GM18907 (cell line): Measurements from ENCODE around the gene TBATA.

ENCODE experiments used
- ATAC-seq: cut with Tn5 transposase; IDR thresholded peaks from one replicate; pipeline ENCODE4 v1.9.1; 2021; ENCODE audit warnings: mild to moderate bottlenecking, moderate library complexity; ENCODE audit not compliant: unreplicated experiment

Gene TBATA

DNA sequence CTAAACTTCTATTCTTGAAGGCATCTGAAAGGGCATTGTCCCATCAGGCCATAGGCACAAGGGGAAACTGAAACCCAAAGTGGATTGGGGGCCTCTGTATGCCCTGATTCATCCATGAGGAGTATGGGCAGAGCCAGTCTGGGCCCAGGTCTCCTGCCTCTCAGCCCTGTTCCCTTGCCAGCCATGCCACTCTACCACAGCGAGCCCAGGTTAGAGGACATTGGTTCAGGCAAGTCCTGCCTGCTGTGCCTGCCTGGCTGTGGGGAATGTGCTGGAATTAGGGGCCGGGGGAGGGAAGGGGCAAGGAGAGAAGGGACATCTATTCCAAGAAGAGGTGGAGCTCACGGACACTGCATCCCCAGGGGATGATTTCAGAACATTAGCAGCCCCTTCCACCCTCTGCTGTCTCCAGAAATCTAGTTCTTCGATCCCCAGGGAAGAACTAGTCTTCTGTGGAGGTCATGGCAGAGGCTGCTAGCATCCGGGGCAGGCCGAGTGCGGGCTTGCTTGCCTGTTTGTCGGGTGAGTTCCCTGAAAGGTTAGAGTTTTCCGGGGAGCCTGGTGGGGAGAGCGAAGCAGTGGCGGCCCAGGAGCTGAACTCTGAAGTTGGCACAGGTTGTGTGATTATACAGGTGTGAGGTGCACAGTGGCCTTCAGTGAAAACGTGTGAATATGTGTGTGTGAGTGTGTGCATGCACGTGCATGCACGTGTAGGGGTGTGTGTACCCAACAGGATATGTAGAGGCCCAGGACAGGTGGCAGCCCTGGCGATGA lies 37.8 kb downstream of the TBATA start:
- ATAC-seq: no peak

DNA sequence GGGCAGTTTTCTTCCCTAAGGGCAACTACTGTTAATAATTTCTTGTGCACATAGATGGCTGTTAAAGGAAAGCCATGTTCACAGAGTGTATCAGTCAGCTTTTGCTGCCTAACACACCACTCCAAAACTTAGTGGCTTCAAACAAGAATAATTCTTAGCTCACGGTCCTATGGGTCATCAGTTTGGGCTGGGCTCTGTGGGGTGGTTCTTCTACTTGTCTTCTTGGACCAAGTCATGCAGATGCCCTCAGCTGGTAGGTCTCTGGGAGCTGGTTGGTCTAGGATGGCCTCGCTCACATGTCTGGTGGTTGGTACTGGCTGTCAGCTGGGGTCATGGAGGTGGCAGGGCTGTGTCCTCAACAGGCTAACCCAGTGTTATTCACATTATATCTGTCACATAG lies 39.6 kb downstream of the TBATA start:
- no peak for ATAC-seq

DNA sequence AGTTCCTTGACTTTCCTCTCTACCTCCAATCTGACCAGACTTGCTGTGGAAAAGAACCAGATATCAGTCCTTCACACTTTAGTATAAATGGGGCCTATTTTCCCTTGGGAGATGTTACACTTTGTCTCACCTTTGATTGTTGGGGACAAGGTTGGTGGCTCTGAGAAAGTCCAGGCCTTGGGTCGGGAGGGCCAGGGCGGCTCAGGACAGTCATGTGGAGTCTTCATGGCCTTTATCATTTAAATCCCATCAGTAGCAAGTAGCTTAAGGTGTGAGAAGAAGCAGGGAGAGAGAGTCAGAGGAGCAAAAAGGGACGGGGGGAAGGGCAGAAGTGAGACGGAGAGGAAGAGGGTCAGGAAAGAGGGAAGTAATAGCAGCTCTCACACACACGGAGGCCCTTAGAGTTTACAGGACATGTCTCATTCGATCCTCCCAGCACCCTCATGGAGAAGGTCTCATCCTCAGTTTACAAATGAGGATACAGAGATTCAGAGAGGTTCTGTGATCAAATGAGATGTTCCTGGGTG lies 40.5 kb downstream of the TBATA start:
- no peak for ATAC-seq

DNA sequence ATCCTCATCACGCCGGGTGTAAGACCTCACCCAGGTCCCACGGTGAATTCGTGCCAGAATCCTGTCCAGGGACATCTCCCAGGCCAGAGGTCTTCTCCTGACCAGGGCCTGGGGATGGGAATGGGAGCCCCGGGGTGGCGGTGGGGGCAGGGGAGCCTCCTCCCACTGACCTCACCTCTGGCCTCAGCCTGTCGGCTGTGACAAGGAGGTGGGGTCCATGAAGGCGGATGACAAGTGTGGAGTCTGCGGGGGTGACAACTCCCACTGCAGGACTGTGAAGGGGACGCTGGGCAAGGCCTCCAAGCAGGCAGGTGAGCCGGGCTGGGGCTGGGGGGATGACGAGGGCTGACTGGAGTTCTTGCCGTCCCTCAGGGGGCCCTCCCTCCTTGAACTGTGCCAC lies 41.3 kb downstream of the TBATA start:
- ATAC-seq: no peak

DNA sequence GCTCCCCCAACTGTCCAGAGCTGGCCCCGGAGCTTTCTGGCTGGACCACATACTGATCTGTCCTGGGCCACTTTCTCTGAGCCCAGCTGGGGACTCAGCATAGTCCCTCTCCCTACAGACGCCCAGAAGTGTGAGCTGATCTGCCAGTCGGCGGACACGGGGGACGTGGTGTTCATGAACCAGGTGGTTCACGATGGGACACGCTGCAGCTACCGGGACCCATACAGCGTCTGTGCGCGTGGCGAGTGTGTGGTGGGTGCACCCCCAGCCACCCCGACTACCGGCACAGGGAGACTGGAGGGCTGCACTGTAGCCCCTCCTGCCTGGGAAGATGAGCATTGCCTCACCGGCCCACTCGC lies 41.8 kb downstream of the TBATA start:
- no peak for ATAC-seq

DNA sequence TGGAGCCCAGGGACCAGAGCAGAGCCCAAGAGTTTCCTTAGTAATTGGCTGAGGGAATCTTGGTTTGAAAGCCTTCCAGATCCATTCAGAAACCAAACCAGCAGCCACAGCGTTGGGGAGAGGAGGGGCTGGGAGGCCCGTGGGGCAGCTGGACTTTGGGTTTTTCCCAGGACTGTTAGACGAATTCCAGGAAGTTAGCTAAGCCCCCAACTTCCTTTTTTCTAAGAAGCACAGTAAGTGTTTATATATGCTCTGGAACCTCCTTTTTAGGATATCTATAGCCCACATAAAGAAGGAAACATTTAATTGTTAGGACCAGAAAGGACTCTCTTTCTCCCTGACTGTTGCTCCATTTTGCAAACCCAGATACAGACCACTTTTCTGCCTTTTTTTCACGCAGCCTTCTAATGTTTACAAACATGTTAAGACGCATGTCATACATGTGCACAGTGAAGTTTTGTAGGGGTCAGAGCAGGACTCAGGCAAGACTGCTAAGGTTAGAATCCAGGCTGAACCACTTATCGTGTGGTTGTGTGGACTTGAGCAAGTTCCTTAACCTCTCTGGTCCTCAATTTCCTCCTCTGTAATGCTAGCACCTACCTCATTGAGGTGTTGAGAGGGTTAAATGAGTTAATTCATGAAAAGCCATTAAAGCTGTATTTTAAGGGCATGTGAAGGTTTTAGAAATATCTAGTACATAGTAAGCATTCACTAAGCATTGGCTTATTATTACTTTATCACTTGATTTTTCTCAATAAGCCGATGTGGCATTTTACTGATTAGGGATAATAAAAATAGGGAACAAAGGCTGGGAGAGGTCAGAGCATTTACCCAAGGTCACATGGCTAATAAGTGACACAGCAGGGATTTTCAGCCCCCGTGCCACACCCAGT lies 42.4 kb downstream of the TBATA start:
- no peak for ATAC-seq

DNA sequence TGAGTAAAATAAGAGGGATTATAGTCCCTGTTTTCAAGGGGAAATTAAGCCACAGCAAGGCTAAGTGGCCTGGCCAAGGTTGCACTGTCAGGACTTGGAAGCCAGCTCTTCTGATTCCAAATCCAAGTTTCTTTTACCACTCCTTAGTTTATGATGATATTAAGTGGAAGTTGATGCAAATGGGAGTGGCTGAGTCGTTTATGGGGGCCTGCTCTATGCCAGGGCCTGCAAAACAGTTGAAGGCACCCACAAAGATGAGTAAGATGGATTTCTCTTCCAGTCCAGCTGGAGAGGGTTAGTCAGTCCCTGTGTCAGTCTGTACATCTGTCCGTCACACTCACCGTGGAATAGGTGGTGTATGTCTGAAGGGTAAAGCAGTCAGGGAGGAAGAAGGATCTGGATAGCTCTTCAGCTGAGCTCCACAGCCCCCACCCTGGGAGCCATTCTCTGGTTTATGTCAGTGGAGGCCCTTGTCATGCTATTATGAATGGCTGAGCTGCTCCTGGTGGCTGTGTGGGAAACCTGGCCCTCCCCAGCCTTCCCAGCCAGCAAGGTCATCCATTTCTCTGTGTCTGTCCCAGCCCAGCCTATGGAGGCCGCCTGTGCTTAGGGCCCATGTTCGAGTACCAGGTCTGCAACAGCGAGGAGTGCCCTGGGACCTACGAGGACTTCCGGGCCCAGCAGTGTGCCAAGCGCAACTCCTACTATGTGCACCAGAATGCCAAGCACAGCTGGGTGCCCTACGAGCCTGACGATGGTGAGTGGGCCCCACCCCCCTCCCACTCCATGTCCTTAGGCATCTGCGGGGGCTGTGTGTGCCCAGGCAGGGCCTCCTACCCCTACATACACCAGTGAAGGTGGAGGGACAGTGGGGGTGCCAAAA lies 44.5 kb downstream of the TBATA start:
- no peak for ATAC-seq

DNA sequence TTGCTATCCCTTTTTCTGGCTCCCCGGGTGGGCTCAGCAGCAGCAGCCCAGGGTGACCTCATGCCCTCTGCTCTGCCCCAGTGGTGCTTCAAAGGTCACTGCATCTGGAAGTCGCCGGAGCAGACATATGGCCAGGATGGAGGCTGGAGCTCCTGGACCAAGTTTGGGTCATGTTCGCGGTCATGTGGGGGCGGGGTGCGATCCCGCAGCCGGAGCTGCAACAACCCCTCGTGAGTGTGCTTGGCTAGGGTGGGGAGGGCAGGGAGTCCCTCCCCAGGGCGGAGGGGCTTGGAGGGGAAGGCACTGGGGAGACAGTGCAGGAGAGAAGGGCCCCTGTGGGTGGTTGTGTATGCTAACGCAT lies 46.4 kb downstream of the TBATA start:
- no peak for ATAC-seq

DNA sequence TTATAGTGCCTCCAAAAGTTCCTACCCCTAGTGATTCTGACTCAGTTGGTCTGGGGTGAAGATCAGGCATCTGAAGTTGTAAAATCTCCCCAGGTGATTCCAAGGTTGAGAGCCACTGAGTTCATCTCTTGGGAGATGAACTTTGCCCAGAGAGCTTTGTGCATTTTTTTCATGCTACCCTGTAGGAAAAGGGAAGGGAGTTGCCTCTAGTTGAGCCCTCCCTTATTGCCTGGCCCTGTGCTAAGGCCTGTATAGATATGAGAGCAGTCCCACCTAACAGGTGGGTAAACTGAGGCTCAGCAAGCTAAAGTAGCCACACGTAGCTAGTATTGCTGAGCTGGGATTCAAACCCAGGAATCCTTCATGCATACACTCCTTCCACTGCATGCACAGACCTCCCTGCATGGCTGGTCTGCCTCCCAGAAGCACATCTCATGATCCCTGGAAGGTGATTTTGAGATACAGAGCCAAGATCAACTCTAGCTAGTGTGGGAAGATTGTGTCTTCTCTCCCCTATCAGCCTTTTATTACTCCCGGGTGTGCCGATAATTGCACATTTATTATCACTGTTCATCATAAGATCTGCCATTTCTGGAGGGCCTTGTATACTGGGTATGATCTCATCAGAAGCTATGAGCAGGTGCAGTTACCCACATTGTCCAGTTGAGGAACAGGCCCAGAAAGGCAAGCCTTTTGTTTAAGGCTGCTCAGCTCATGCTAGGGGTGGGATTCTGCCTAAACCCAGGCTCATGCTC lies 47.0 kb downstream of the TBATA start:
- no peak for ATAC-seq

DNA sequence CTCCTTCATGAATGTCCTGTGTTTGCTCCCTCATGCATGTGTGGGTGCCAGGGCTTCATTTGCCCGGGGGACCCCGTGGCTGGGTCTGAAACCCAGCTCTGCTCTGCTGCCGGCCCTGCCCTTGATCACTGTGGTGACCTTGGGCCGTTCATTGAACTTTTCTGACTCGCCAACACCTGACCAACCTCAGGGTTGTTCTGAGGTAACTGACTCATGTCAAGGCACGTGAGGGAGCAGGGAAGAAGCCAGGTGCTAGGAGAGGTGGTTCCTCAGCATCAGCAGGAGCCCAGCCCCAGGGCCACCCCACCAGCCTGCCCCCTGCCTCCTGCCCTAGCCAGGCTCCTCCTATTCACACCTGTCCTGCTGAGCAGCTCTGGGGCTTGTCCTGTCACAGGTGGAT lies 47.9 kb downstream of the TBATA start:
- no peak for ATAC-seq

DNA sequence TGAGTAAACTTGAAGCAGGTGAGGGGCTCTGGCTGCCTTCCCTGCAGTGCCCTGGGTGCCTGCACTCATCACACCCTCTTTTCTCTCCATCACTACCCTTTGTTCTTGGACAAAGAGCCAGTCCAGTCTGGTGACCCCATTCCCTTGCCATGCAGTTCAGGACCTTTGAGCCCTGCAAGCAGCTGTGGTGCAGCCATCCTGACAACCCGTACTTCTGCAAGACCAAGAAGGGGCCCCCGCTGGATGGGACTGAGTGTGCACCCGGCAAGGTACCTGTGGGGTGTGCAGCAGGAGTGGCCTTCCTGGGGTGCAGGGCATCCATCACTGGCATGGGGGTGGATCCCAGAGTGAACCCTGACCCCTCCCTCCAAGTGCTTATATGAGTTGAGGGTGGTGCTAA lies 48.7 kb downstream of the TBATA start:
- ATAC-seq: no peak

DNA sequence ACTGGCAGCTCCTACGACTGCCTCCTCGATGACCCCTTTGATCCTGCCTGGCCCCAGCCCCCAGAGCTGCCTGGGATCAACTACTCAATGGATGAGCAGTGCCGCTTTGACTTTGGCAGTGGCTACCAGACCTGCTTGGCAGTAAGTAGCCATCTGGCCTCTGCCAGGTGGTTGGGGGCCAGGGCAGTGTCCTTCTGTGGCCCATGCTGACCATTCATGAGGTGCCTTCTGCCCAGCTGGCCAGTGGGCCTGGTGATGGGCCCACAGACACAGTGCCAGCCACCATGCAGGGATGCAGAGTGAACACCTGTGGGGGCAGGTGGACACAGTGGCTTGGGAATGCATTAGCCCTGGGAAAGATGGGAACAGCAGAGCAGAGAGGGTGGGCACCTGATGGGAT lies 50.0 kb downstream of the TBATA start:
- ATAC-seq: no peak

DNA sequence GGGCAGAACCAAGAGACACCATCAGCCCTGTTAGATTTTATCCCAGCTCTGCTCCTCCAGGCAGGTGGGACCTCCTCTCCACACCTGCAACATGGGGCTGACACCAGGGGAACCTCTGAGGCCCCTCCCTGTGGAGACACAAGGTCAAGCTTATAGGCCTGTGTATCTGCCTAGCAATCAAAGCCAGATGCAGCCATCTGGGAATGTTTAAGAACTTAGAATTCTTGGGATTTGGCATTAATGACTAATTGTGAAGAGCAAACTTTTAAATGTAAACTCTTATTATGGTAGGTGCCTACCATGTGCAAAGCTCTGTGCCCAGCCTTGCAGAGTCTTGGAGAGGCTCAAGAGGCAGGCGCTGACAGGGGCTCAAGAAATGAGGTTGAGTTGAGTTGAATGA lies 52.1 kb downstream of the TBATA start:
- ATAC-seq: no peak

DNA sequence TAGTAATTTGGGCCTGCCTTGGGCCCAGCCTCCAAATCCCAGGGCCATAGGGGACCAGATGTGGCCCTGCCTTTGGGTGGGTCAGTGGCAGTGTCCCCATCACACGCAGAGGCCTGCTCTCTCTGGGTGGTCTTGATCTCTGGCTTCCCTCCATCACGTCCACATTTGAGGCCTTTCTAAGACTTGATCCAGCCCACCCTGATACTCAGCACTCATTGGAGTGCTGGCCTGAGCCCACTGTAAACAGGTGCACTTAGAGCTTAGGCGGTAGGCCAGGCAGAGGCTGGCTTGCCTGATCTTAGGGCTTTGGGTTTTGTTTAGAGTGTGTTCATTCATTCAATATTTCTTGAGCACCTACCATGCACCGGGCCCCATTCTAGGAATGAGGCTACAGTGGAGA lies 52.6 kb downstream of the TBATA start:
- no peak for ATAC-seq

DNA sequence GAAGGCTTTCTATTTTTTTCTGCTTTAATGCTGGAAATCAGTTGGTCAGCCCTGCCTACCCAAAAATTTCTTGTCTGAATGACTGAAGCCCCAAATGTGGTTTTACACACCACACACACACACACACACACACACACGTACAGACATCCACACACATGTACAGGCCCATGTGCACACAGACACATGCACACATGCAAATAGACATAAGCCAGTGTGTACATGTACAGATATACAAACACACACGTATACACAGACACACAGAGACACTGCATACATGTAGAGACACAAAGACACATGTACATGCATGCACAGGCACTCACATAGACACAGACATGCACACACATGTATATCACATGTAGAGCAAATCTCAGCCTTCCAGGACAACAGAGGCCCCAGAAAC lies 54.2 kb downstream of the TBATA start:
- no peak for ATAC-seq

DNA sequence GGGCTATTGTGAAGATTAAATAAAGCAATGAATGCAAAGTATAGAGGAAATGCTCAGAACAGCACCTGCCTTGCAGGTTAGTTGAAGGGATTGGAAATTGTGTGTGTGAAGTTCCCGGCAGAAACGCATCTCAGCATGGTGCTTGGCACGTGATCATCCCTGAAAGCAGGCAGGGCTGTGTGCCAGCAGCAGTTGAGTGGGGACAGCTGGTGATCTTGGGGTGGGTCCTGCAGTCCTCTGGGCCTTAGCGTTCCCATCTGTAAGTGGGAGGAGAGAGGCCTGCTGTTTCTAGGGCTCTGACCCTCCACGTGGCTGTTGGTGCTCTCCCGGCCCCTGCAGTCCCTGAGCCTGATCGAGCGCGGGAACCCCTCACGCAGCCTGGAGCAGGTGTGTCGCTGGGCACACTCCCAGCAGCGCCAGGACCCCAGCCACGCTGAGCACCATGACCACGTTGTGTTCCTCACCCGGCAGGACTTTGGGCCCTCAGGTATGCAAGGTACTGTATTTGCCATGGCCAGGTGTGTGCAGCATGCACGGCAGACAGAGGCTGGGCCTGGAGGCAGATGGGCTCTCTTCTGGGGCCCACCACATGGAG lies 55.3 kb downstream of the TBATA start:
- ATAC-seq: no peak

DNA sequence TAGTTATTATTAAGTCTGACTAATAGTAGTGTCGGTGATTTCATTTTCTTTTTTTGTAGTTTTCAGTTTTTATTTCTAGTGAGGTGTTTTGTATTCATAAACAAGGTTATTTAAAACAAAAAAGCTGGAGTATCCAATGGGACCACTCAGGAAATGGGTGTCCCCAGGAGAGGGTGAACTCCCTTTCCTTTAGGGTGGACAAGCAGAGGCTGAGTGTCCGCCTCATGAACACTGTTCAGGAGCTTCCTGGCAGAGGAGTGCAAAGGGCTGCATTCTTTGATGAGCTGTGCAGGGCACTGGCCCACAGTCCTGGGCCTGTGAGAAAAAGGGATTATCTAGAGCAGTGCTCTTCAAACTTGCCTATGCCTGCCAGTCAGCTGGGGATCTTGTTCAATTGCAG lies 56.8 kb downstream of the TBATA start:
- no peak for ATAC-seq

DNA sequence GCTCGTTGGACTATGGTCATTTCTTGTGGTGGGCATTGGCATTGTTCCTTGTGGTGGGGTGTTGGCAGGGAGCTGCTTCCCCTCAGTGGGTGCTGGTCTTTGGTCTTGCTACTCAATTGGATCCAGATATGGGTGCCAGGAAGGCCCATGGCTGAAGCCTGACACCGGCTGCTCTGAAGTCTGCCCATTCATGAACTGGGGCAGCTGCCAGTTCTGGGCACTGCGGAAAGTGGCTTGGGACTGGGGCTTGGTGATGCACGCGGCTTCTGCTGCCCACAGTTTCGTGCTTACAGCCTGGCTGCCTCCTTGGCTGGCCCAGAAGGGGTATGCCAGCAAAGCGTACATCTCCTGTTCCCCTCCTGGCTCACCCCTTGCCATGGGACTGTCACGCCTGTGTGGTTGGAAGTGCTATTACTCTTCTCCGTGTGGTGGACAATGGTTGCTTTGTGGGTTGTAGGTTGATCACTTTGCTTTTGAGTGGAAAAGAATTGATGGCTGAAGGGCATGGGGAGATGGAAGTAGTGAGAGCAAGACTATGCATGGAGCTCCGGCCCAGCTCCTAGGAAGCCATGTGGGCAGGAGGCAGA lies 58.2 kb downstream of the TBATA start:
- ATAC-seq: no peak

DNA sequence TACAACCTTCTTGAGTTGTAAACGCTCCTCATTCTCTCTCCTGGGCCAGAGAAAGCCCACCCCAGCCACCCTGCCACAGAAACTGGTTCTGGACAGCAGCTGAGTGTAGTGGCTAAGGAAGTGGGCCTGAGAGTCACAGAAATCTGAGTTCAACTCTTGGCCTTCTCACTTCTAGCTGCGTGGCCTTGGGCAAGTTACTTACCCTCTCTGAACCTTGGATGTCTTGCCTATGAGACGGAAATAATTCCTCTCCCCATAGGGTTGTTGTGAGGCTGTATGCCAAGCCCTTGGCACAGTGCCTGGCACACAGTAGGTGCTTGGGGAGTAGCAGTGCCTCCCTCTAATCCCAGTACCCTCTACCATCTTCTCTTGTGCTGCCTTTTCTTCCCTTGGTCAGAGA lies 61.4 kb downstream of the TBATA start:
- no peak for ATAC-seq
